ENCODE measurements around the gene PHRF1.

Gene PHRF1

GRCh38 chr11:660681-661444, 84.6 kb downstream of the PHRF1 start:
- DNase-seq = no peak
